ENCODE results near the gene C2CD2. TPM values are rescaled to one million over a fixed set of nuclear protein-coding genes. Genes with fewer than 3 reads are reported as not detected.

Gene C2CD2
- total RNA-seq, 6 experiments from 2014 or later, result 14.4 to 19.9 (median 17.2) TPM

DNA sequence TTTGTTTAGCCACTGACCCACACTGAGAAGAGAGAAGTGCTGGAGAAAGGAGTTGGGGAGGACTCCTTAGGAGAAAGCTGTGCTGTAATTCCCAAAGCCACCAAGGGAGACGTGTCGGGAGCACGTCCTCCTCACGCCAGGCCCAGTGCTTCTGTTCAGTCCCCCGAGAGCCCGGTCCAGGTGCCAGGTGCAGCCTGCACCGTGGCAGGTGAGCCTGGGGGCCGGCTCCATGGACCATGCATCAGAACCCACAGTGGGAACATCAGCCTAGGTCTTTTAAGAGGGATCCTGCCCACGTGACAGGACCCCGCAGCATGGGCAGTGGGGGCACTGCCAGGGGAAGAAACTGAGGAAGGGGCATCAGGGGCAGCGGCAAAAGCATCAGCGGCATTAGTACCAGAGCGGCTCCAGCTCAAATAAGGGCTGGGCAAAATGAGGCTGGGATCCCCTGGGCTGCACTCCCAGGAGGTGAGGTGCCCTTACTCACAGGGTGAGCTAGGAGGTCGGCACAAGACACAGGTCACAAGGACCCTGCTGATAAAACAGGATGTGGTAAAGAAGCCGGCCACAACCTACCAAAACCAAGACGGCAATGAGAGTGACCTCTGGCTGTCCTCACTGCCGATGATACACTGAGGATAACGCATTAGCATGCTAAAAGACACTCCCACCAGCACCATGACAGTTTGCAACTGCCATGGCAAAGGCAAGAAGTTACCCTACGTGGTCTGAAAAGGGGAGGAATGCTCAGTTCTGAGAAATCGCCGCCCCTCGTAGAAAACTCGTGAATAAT is 50.1 kb downstream of the C2CD2 start:
- Mint-ChIP-seq H3K9me3 (no peaks in the 10 kb centered on the region), H3K27me3 (ENCODE audit: insufficient read depth) (peaks cover under 1% of the 10 kb centered on the region), H3K4me3 (no peak overlapping the region), H3K27ac (no peak overlapping the region), H3K4me1 (ENCODE audit: low read depth) (no peaks in the 10 kb centered on the region), H3K36me3 (ENCODE audit: low read depth) (peaks cover 33% of the 10 kb centered on the region)
- TF ChIP-seq, protein P1, sequence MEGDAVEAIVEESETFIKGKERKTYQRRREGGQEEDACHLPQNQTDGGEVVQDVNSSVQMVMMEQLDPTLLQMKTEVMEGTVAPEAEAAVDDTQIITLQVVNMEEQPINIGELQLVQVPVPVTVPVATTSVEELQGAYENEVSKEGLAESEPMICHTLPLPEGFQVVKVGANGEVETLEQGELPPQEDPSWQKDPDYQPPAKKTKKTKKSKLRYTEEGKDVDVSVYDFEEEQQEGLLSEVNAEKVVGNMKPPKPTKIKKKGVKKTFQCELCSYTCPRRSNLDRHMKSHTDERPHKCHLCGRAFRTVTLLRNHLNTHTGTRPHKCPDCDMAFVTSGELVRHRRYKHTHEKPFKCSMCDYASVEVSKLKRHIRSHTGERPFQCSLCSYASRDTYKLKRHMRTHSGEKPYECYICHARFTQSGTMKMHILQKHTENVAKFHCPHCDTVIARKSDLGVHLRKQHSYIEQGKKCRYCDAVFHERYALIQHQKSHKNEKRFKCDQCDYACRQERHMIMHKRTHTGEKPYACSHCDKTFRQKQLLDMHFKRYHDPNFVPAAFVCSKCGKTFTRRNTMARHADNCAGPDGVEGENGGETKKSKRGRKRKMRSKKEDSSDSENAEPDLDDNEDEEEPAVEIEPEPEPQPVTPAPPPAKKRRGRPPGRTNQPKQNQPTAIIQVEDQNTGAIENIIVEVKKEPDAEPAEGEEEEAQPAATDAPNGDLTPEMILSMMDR (IDR thresholded peaks at IDR 0.05), result no peak
- no peak for DNase-seq

DNA sequence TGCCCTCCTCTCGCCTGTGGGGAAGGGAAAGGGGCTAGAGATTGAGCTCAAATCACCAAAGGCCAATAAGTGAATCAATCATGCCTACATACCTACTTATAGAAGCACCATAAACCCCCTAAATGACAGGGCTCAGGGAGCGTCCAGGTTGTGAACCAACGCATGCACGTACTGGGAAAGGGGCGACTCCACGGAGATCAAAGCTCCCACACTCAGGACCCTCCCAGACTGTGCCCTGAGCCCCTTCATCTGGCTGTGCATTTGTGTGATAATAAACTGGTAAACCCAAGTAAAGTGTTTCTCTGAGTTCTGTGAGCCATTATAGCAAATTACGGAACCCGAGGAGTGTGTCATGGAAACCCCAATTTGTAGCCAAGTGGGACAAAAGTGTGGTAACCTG is 50.9 kb downstream of the C2CD2 start:
- Mint-ChIP-seq H3K27me3 (ENCODE audit: insufficient read depth) (peaks cover 2% of the 10 kb centered on the region), H3K27ac (no peak overlapping the region), H3K36me3 (ENCODE audit: low read depth) (peaks cover 36% of the 10 kb centered on the region), H3K9me3 (no peaks in the 10 kb centered on the region), H3K4me3 (no peak overlapping the region), H3K4me1 (ENCODE audit: low read depth) (no peaks in the 10 kb centered on the region)
- DNase-seq, result no peak
- TF ChIP-seq, protein P1 (IDR thresholded peaks at IDR 0.05), result no peak

DNA sequence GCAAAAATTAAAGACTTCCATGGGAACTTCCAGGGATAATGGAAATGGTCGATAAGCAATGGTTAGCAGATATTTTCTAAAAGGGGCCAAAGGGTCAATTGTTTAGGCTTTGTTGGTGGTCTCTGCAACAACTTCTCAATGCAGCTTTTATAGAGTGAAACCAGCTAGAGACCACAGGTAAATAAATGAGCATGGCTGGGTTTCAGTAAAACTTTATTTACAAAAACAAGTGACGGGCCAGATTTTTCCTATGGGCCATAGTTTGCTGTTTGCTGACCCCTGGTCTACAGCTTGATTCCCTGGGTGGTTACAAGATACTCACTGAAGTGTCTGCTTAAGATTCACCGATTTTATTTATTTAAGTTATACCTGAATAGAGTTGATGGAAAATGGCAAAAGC is 52.0 kb downstream of the C2CD2 start:
- TF ChIP-seq, protein P1 (IDR thresholded peaks at IDR 0.05), result no peak
- peaks cover 2% of the 10 kb centered on the region; the same call in 1 of the 2 replicates for H3K27me3 Mint-ChIP-seq (ENCODE audit: insufficient read depth)
- H3K4me1 Mint-ChIP-seq (ENCODE audit: low read depth), result no peaks in the 10 kb centered on the region
- no peak for DNase-seq
- H3K36me3 Mint-ChIP-seq (ENCODE audit: low read depth), result peaks cover 32% of the 10 kb centered on the region
- H3K9me3 Mint-ChIP-seq, result no peaks in the 10 kb centered on the region
- no peak overlapping the region for H3K4me3 Mint-ChIP-seq
- H3K27ac Mint-ChIP-seq, result no peak overlapping the region

DNA sequence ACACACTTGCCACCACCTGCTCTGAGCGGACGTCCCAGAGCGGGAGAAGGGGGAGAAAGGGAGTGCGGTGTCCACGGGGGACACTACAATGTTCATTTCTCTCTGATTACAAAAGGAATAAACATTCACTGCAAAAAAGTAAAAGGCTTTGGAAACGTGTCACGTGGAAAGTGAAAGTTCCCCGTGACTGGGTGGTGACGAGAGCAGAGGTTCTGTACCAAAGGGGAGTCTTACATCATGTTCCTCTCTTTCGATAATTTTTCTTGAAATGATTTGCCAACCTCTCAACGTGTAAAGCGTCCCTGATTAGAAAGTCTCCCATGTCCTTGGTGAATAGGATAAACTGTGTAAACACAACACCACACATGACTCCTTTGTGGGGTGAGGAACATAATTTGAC is 52.7 kb downstream of the C2CD2 start:
- peaks cover 25% of the 10 kb centered on the region for H3K36me3 Mint-ChIP-seq (ENCODE audit: low read depth)
- H3K4me1 Mint-ChIP-seq (ENCODE audit: low read depth), result no peaks in the 10 kb centered on the region; the same call in 1 of the 2 replicates
- H3K9me3 Mint-ChIP-seq, result no peaks in the 10 kb centered on the region
- H3K4me3 Mint-ChIP-seq, result no peak overlapping the region
- peaks cover 2% of the 10 kb centered on the region; the same call in 1 of the 2 replicates for H3K27me3 Mint-ChIP-seq (ENCODE audit: insufficient read depth)
- TF ChIP-seq, protein P1 (IDR thresholded peaks at IDR 0.05), result no peak
- no peak for DNase-seq
- no peak overlapping the region for H3K27ac Mint-ChIP-seq

DNA sequence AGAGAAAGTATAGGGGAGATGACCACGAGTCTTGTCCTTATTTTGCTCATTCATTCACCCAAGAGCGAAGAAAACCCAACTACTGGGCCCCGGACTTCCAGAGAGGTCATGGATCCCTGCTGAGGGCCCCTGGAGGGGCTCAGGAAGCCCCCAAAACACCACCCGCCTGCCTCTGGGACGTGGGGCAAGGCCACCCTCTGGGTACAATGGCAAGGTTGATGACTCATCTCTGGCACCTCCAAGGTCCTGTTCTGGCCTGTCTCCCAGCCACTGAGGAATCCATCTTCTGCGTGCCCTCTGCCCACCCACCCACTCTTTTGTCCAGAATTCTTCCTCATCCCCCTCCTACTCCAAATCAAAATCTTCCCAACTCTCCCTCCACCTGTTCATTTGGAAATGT is 53.4 kb downstream of the C2CD2 start:
- Mint-ChIP-seq H3K27ac (no peak overlapping the region), H3K36me3 (ENCODE audit: low read depth) (peaks cover 30% of the 10 kb centered on the region), H3K4me3 (no peak overlapping the region), H3K27me3 (ENCODE audit: insufficient read depth) (peaks cover 2% of the 10 kb centered on the region; the same call in 1 of the 2 replicates), H3K9me3 (no peaks in the 10 kb centered on the region), H3K4me1 (ENCODE audit: low read depth) (peaks cover 6% of the 10 kb centered on the region)
- TF ChIP-seq, protein P1 (IDR thresholded peaks at IDR 0.05), result no peak
- DNase-seq, result no peak

Data from HFFc6 (cell line).